GM12878 (cell line): Measurements from ENCODE around the gene KCNMB4. TPM values are rescaled to one million over a fixed set of nuclear protein-coding genes. Genes with fewer than 3 reads are reported as not detected.

Source experiments
- ATAC-seq: fragments of 200-7000 bp; cut with Tn5 transposase; 3 replicates; pipeline ENCODE4 v1.9.1; 2020; ENCODE audit warnings: mild to moderate bottlenecking, moderate library complexity
- BruUV-seq: library from RNA; stranded (reverse); fragments of 400-500 nt; replicated peaks from 2 replicates; lab custom pipeline; 2021; lab: Mats Ljungman, UMichigan
- CTCF ChIA-PET: fragments of 300-600 bp; sonication (Branson Sonifier 250); formaldehyde crosslinking; extraction: SDS; loops from one replicate; lab custom pipeline; 2021; ENCODE audit warnings: inconsistent platforms; lab: Yijun Ruan, JAX
- POLR2A ChIA-PET: fragments of 350-600 bp; formaldehyde crosslinking; extraction: SDS; loops from one replicate; lab custom pipeline; 2021; ENCODE audit warnings: inconsistent platforms; lab: Charles Lee
- RAD21 ChIA-PET: fragments of 300-600 bp; sonication (Branson Sonifier 250); formaldehyde crosslinking; loops from one replicate; lab custom pipeline; 2023; ENCODE audit warnings: antibody characterized with exemption; ENCODE audit not compliant: unreplicated experiment; lab: Charles Lee
- SMC1A ChIA-PET: fragments of 300-600 bp; sonication (Branson Sonifier 250); formaldehyde crosslinking; loops from one replicate; lab custom pipeline; 2023; ENCODE audit not compliant: unreplicated experiment, uncharacterized antibody; lab: Charles Lee
- DNase-seq: peaks from one replicate; pipeline ENCODE4 v3.0.0-alpha.2; 2011; ENCODE audit warnings: low read depth, low spot score
- FAIRE-seq: peaks from 3 replicates; lab custom pipeline; 2011; peaks lifted over from hg19 to GRCh38; lab: Jason Lieb, UNC
- H2AFZ ChIP-seq: 2 replicates; pipeline ENCODE4 v1.6.0; 2011; ENCODE audit warnings: low read depth, low read length, control low read depth; ENCODE audit not compliant: control insufficient read depth
- H3K27ac ChIP-seq: 2 replicates; pipeline ENCODE4 v1.5.1; 2011; ENCODE audit warnings: control low read depth; ENCODE audit not compliant: control insufficient read depth, insufficient read depth
- H3K27me3 ChIP-seq, 2 experiments: replicated peaks in 1 of 2; 2 replicates each; pipeline versions ENCODE4 v1.6.0 to v1.6.1; 2011; ENCODE audit warnings: low read length in 1 of 2; ENCODE audit not compliant: control insufficient read depth in 2 of 2, insufficient read depth in 2 of 2
- H3K36me3 ChIP-seq, 2 experiments: 2 replicates each; pipeline ENCODE4 v1.5.1; 2011; ENCODE audit warnings: low read length in 1 of 2; ENCODE audit not compliant: control insufficient read depth in 2 of 2, insufficient read depth in 2 of 2
- H3K4me1 ChIP-seq: 2 replicates; pipeline ENCODE4 v1.6.1; 2011; ENCODE audit warnings: mild to moderate bottlenecking, low read length, moderate library complexity, mixed read lengths; ENCODE audit not compliant: control insufficient read depth, insufficient read depth
- H3K4me2 ChIP-seq: 2 replicates; pipeline ENCODE4 v1.6.0; 2011; ENCODE audit warnings: control low read depth; ENCODE audit not compliant: control insufficient read depth, insufficient read depth
- H3K4me3 ChIP-seq: fragments of 200-600 bp; sonication (generic); 2 replicates; pipeline ENCODE4 v1.5.1; 2016
- H3K79me2 ChIP-seq: 2 replicates; pipeline ENCODE4 v1.6.0; 2011; ENCODE audit warnings: low read length; ENCODE audit not compliant: control insufficient read depth, insufficient read depth
- H3K9ac ChIP-seq: 2 replicates; pipeline ENCODE4 v1.8.0; 2011; ENCODE audit warnings: low read length, control low read depth, mixed read lengths; ENCODE audit not compliant: control insufficient read depth, insufficient read depth
- H3K9me3 ChIP-seq: replicated peaks from 3 replicates; pipeline ENCODE4 v1.5.1; 2011; ENCODE audit warnings: mild to moderate bottlenecking, low read length; ENCODE audit not compliant: control insufficient read depth, insufficient read depth
- H4K20me1 ChIP-seq: 2 replicates; pipeline ENCODE4 v1.6.0; 2011; ENCODE audit not compliant: control insufficient read depth, insufficient read depth
- CHD1 ChIP-seq: IDR thresholded peaks from 2 replicates; pipeline ENCODE4 v1.6.1; 2012; ENCODE audit warnings: low read depth, low read length, improper control_type of control experiment
- EED ChIP-seq: sonication (generic); IDR thresholded peaks from 2 replicates; pipeline ENCODE4 v1.6.1; 2016; ENCODE audit warnings: antibody characterized with exemption, low read depth
- EGR1 ChIP-seq, 2 experiments: IDR thresholded peaks; 1 replicate in 1 of 2; 2 replicates in 1 of 2; pipeline ENCODE4 v1.6.1; 2011 to 2012; ENCODE audit warnings: low read depth in 2 of 2, low read length in 2 of 2, borderline replicate concordance in 1 of 2, mild to moderate bottlenecking in 1 of 2, moderate library complexity in 1 of 2
- EP300 ChIP-seq, 2 experiments: fragments of 150-350 bp in 1 of 2; IDR thresholded peaks; 2 replicates each; pipeline ENCODE4 v1.6.1; 2011 to 2012; ENCODE audit warnings: low read depth in 2 of 2, low read length in 2 of 2, borderline replicate concordance in 1 of 2, improper control_type of control experiment in 1 of 2, inconsistent platforms in 1 of 2; ENCODE audit not compliant: control insufficient read depth in 1 of 2
- ETV6 ChIP-seq, 2 experiments: fragments of 450-650 bp in 1 of 2; IDR thresholded peaks in 1 of 2; conservative IDR thresholded peaks in 1 of 2; 2 replicates each; pipeline ENCODE4 v1.6.1; 2014; ENCODE audit warnings: antibody characterized with exemption in 1 of 2, borderline replicate concordance in 1 of 2, low read depth in 1 of 2, mild to moderate bottlenecking in 1 of 2, moderate library complexity in 1 of 2
- GABPA ChIP-seq: IDR thresholded peaks from 2 replicates; pipeline ENCODE4 v1.6.1; 2014; ENCODE audit warnings: antibody characterized with exemption, low read depth, mild to moderate bottlenecking, inconsistent platforms
- HDAC2 ChIP-seq: fragments of 200-600 bp; sonication (generic); IDR thresholded peaks from 2 replicates; pipeline ENCODE4 v1.6.1; 2017
- JUND ChIP-seq: IDR thresholded peaks from 2 replicates; pipeline ENCODE4 v1.6.1; 2012; ENCODE audit warnings: low read depth, mild to moderate bottlenecking, low read length, improper control_type of control experiment, moderate library complexity
- KLF5 ChIP-seq: fragments of 450-650 bp; IDR thresholded peaks from 2 replicates; pipeline ENCODE4 v1.6.1; 2014; ENCODE audit warnings: mild to moderate bottlenecking; ENCODE audit not compliant: partially characterized antibody
- PML ChIP-seq: IDR thresholded peaks from 2 replicates; pipeline ENCODE4 v1.6.1; 2012; ENCODE audit warnings: low read length, inconsistent platforms
- POLR2AphosphoS5 ChIP-seq: IDR thresholded peaks from 2 replicates; pipeline ENCODE4 v1.6.1; 2011; ENCODE audit warnings: mild to moderate bottlenecking, low read length, inconsistent platforms
- SREBF1 ChIP-seq: IDR thresholded peaks from 2 replicates; pipeline ENCODE4 v1.6.1; 2012; ENCODE audit warnings: mild to moderate bottlenecking, low read length
- ZNF622 ChIP-seq: fragments of 450-650 bp; IDR thresholded peaks from 2 replicates; pipeline ENCODE4 v1.6.1; 2017; ENCODE audit warnings: mild to moderate bottlenecking, inconsistent platforms
- ZNF687 ChIP-seq: fragments of 450-650 bp; IDR thresholded peaks from 2 replicates; pipeline ENCODE4 v1.6.1; 2017; ENCODE audit warnings: mild to moderate bottlenecking, moderate library complexity
- WGBS: methylation state at CpG from one replicate; pipeline ENCODE4 v1.1.6; 2016; ENCODE audit warnings: low lambda C conversion rate; ENCODE audit not compliant: insufficient replicate concordance, insufficient coverage; ENCODE audit errors: missing lambda C conversion rate; 5-methylcytosine and 5-hydroxymethylcytosine counted together
- in situ Hi-C: fragments of 300-500 bp; cut with MboI; formaldehyde crosslinking; loops from 9 replicates; pipeline ENCODE4 v1.14.3; 2018; ENCODE audit warnings: mixed read lengths
- intact Hi-C: fragments of 100-400 bp; cut with micrococcal nuclease; formaldehyde crosslinking; loops from one replicate; pipeline ENCODE4 v1.14.2; 2022; ENCODE audit not compliant: unreplicated experiment
- polyA plus RNA-seq, 11 experiments: library from polyadenylated mRNA; depleted of rRNA in 4 of 11; unstranded in 6 of 11; stranded (reverse) in 5 of 11; fragments of >200 nt; fragmentation: Nextera tagmentation in 4 of 11; fragmentation: Illumina TruSeq in 1 of 11; extraction: Ambion mirVana in 4 of 11; extraction: Trizol in 1 of 11; gene quantifications; 1 replicate in 1 of 11; 2 replicates in 10 of 11; pipeline versions ENCODE4 v1.2.1 to v1.2.3, GENCODE V29; 2011 to 2016; ENCODE audit warnings: inconsistent platforms in 2 of 11, missing spikeins in 2 of 11, low read depth in 1 of 11
- total RNA-seq, 4 experiments: library from RNA; depleted of rRNA in 3 of 4; stranded (reverse); fragments of >200 nt in 3 of 4; fragmentation: Illumina TruSeq in 1 of 4; extraction: Trizol in 1 of 4; gene quantifications; 2 replicates each; pipeline versions ENCODE4 v1.2.1 to v1.2.3, GENCODE V29; 2013 to 2021

The KCNMB4 gene
- total and polyA plus RNA-seq, 10 of the 15 experiments (the other 5 are each of a cell fraction or from before 2014, with no cell fraction given), result 0.06 to 0.37 (median 0.16) TPM; not detected in 2

DNA sequence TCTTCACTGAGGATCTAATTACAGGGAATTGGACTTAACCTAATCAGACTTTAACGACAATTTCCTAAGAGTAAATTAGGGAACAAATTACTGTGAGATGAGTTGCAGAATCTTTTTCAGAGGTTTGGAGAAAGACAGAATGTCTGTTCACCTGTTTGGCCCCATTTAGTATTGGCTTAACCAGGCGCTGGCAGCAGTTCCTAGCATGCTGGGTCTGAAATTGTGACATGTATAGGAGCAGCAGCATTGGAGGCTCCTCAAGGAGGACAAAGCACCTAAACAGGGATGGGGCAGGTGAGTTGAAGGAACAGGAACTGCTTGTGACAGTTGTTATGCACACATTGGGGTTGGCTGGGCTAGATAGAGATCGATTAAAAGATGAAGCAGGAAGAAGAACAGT lies 51.0 kb downstream of the KCNMB4 start:
- WGBS, result 77% methylated on average over 3 of the region's 3 CpGs
- no peak for DNase-seq
- H3K9me3 ChIP-seq, result no peaks in the 10 kb centered on the region
- no peak overlapping the region for H3K9ac ChIP-seq
- in situ Hi-C loops (no loop called here), intact Hi-C loops (no loop called here)
- no peak overlapping the region for H3K27ac ChIP-seq
- POLR2A ChIA-PET, result no interaction called here
- no peak for TF ChIP-seq ETV6 (conservative IDR thresholded peaks at IDR 0.05 in 1 of 2, IDR thresholded peaks at IDR 0.05 in 1 of 2; ENCODE audit: borderline replicate concordance in 1 of 2, low read depth in 1 of 2)
- TF ChIP-seq GABPA, result no peak
- no peak for TF ChIP-seq JUND
- no peak for TF ChIP-seq EP300 (IDR thresholded peaks at IDR 0.05; ENCODE audit: borderline replicate concordance in 1 of 2, control insufficient read depth in 1 of 2, low read depth in 2 of 2, low read length in 2 of 2)
- TF ChIP-seq EED, result no peak
- no peak for TF ChIP-seq PML
- no peak for TF ChIP-seq SREBF1
- TF ChIP-seq HDAC2, result no peak
- TF ChIP-seq, all 136 proteins: peak for 0
- ChIA-PET SMC1A (interaction anchor here (0.5 to 1.2 kb wide), 4 partner anchors 15 to 186 kb away, joined by 3 to 4 read pairs (median 4); no protein-coding TSS in a partner anchor), CTCF (interaction anchor here (1.2 kb wide), 1 partner anchor 51 kb away, joined by 3 read pairs; no protein-coding TSS in a partner anchor), RAD21 (no interaction called here)
- no peak for ATAC-seq
- H3K36me3 ChIP-seq, result no peaks in the 10 kb centered on the region
- no peak overlapping the region for H3K4me2 ChIP-seq
- H3K79me2 ChIP-seq, result no peaks in the 10 kb centered on the region
- H3K4me1 ChIP-seq, result 0 out of 2 replicates have a peak, but pooled peaks cover 3% of the 10 kb centered on the region
- no peak for FAIRE-seq
- no peak overlapping the region for H3K4me3 ChIP-seq
- no peak overlapping the region for H2AFZ ChIP-seq
- no peaks in the 10 kb centered on the region for H4K20me1 ChIP-seq
- no peaks in the 10 kb centered on the region for H3K27me3 ChIP-seq
- no TSS peak for BruUV-seq

DNA sequence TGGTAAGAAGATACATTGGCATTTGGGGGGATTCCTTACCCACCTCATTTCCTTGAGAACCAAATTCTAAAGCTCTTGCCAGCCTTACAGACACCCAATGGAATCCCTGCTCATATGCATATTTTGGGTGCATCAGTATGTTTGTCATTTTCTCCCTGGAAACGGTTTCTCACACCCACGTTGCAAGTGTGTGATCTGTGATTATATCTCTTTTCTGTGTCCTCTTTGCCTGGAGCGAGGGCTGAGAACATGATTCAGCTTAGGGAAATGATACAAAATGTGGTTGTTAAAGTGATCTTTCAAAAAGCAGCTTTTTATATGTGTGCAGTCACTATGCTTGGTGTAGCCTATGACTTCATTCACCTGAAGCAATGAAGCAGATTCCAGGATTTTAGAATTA lies 52.0 kb downstream of the KCNMB4 start:
- SMC1A ChIA-PET, result no interaction called here
- POLR2A ChIA-PET, result no interaction called here
- RAD21 ChIA-PET, result no interaction called here
- H3K79me2 ChIP-seq, result no peaks in the 10 kb centered on the region
- 0 out of 2 replicates have a peak, but pooled peaks cover 3% of the 10 kb centered on the region for H3K4me1 ChIP-seq
- ATAC-seq (no peak), DNase-seq (no peak), FAIRE-seq (no peak)
- no peaks in the 10 kb centered on the region for H4K20me1 ChIP-seq
- intact Hi-C loops, result no loop called here
- no peaks in the 10 kb centered on the region for H3K36me3 ChIP-seq
- CTCF ChIA-PET, result interaction anchor here (0.7 kb wide), 1 partner anchor 15 kb away, joined by 3 read pairs; no protein-coding TSS in a partner anchor
- no peak overlapping the region for H3K27ac ChIP-seq
- no peak overlapping the region for H3K9ac ChIP-seq
- BruUV-seq, result no TSS peak
- 23% methylated on average over 3 of the region's 3 CpGs for WGBS
- H2AFZ ChIP-seq, result no peak overlapping the region
- H3K27me3 ChIP-seq, result no peaks in the 10 kb centered on the region
- no peak overlapping the region for H3K4me2 ChIP-seq
- no peak overlapping the region for H3K4me3 ChIP-seq
- no peak for TF ChIP-seq EGR1 (IDR thresholded peaks at IDR 0.05; ENCODE audit: borderline replicate concordance in 1 of 2, low read depth in 2 of 2, low read length in 2 of 2)
- no peak for TF ChIP-seq KLF5
- no peak for TF ChIP-seq POLR2AphosphoS5
- no peak for TF ChIP-seq ZNF687
- TF ChIP-seq ZNF622, result no peak
- TF ChIP-seq CHD1, result no peak
- H3K9me3 ChIP-seq, result no peaks in the 10 kb centered on the region
- in situ Hi-C loops, result no loop called here
